Fibroblast of skin of left quadriceps (primary cell): ENCODE data around the gene CAMK2D.
A peak's percentile ranks its signal among the peaks of the same experiment; 100 is the strongest.

Experiments
- DNase-seq, 2 experiments: peaks; one replicate each; pipeline ENCODE4 v3.0.0-alpha.2; 2013; ENCODE audit warnings: low read depth in 2 of 2

CAMK2D gene

DNA sequence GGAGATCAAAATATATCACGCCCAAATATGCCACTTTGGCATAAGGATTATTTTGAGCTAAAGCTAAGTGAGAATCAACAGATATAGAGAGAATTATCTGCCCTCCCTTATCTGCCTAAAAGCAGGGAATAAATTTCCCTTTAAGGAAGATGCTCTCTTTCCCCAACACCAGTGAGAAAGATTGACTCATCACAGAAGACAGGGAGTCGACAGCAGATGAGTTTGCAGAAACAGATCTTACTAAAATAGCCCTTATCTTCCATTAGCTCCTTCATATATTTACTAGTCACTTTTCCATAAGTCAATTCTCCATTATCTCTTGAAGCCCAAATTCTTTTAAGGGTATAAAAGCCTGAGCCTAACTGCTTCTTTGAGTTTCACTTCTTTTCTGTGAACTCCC lies 156.6 kb downstream of the CAMK2D start:
- DNase-seq: no peak

DNA sequence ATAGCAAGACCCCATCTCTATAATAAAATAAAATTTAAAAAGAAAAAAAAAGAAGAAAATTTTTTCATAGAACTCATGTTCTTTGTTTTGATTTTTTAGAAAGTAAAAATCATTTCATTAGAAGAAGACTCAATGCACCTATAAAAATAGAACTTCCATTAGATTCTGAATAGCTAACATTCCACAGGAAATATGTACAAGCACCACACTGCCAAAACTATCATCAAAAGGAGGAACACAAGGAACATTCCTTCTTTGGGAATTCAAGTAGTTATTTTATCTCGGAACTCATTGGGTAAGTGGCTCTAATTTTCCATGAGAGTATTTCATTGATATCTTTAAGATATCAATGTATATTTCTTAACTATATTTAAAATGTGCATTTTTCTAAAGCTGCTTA lies 157.6 kb downstream of the CAMK2D start:
- peak; percentile 22 to 35 for DNase-seq

DNA sequence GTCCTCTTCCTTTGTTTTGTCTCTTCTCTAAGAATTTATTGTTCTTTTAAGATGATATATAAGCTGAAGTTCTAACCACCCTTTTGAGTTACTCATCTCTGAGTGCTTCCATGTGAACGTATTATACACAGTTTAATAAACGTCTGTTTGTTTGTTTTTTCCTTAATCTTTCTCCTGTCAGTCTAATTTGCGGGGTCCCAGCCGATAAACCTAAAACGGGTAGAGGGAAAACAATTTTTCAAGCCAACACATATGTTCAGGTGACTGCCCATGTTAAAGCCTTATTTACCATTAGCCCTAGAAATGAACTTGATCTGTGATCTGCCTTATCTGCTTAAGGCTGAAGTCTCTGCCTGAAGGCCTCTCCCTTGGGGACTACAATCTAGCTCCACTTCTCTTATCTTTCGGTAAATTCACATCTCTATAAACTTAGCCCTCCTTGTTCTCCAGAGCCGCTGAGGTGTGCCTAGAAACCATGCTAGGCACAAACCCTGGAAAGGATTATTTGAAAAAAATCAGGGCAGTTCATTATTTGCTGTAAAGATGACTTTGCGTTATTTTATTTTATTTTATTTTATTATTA lies 158.8 kb downstream of the CAMK2D start:
- DNase-seq: no peak

DNA sequence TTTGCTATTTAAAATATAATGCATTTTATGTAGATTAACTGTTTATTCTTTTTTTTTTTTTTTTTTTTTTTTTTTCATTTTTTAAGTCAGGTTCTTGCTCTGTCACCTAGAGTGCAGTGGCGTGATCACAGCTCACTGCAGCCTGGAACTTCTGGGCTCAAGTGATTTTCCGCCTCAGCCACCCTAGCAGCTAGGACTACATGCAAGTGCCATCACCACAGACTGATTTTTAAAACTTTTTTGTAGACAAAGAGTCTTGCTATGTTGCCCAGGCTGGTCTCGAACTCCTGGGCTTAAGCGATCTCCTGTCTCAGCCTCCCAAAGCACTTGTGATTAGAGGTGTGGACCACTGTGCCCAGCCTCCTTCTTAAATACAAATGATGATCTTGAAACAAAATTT lies 159.9 kb downstream of the CAMK2D start:
- no peak for DNase-seq

DNA sequence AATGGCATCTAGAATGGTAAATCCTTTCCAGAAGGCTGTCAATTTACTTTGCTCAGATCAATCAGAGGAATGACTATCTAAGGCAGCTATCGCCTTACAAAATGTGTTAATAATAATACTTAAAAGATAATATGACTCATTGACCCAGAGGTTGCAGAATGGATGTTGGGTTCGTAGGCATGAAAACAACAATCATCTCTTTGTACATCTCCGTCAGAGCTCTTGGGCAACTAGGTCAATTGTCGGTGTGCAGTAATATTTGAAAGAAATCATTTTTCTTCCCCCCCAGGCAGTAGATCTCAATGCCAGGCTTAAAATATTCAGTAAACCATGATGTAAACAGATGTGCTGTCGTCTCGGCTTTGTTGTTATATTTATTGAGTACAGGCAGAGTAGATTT lies 165.1 kb downstream of the CAMK2D start:
- DNase-seq: no peak

DNA sequence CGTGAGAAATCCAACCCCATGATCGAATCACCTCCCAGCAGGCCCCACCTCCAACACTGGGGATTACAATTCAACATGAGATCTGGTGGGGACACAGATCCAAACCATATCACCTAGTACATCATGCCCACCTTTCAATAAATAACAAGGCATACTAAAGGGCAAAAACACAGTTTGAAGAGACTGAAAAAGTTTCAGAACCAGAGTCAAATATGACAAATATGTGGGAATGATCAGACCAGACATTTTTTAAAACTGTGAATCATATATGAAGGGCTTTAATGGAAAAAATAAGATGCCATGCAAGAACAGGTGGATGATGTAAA lies 167.3 kb downstream of the CAMK2D start:
- DNase-seq: no peak

DNA sequence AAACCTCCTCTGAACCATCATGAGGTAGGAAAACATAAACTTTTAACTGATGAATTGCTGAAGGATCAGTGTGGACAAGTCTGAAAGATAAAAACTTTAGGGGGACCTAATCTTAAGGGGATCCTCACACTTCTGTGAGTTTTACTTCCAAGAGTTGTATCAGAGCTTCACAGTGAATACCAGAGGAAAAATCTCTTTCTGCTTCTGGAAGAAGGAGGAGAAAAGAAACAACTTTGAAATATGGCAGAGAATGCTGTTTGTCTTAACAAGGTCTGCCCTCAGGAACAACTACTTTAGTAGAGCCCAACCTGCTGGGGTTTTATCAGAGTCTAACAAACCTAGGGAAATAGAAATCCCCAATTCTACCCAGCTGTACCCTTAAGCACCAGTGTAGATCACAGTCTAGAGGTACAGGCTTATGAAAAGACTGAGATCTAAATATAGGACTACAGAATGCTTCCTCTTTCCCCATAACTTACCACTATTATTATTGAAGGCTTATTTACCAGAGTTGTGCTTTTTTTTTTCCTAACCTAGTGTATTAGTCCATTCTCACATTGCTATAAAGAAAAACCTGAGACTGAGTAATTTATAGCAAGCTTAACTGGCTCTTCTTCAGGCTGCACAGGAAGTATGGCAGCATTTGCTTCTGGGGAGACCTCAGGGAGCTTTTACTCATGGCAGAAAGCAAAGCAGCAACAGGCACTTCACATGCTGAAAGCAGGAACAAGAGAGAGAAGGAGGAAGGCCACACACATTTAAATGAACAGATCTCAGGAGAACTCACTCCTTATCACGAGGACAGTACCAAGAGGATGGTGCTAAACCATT lies 167.9 kb downstream of the CAMK2D start:
- no peak for DNase-seq

DNA sequence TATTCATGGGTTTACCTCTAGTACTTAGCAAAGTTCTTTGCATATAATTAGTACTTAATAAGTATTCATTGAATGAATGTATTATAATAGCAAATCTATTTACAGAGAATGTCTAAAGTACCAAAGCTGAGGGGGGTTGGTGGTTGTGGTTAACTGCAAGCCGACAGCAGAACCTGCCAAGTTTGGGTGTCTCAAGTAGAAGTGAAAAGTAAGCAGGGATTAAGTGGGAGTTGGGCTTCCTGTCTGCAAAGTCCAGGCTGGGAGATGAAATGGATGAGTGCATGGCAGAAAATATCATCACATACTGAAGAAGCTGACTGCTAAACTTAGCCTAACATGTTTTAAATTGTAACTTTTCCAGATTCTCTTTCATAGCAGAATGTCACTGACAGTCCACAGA lies 169.6 kb downstream of the CAMK2D start:
- peak; percentile 35 to 41 for DNase-seq

DNA sequence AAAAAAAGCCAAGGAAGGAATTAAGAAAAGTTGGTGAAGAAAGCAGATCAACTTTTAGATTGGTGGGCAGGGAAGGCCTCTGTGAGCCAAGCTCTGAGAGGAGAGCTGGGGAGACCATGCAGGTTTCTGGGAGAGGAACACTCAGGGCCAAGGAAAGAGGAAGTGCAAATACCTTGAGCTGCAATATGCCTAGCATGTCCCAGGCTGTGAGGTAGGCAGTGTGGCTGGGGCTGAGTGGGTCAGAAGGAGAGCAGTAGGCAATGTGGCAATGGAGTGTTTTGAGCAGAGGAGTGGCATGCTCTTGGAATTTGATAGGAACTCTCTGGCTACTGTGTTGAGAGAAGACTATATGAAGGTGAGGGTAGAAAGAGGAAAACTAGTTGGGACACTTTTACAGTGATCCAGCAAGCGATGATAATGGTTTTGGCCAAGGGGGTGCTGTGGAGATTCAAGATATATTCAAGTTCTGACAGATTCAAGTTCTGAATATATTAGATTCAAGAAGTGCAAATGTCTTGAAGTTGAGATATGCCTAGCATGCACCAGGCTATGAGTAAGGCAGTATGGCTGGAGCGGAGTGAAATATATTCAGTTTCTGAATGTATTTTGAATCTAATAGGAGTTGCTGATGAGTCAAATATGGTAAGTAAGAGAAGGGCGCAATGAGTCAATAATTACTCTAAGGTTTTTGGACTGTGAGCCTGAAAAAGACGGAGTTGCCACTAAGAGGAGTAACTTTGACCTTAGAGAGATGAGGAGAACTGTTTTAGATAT lies 172.5 kb downstream of the CAMK2D start:
- DNase-seq: no peak

DNA sequence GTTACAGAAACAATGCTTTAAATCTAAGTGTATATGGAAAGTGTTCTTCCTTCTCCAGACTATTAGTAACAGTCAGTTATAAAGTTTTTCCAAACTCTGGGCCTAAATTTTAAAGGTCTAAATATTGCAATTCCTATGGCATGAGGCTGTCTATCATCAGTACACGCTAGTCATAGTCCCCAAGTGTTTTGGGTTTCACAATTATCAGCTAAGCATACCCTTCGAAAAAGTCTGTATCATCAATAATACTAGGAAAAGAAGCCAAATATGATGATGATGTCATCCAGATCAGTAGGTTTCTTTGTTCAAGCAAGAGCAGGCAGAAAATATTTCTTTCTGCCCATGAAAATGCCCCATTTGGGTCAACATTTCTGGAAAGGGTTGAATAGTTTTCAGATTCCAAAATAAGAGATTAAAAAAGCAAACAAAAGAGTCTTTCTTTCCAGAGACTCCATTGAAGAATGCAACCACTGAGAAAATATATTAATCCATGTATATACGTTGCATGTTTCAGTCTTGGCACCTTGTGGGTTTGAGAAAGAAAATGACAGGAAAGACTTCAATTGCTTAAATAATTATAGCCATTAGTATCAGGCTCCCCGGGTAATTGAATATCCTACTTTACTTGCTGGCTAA lies 173.8 kb downstream of the CAMK2D start:
- DNase-seq: no peak

DNA sequence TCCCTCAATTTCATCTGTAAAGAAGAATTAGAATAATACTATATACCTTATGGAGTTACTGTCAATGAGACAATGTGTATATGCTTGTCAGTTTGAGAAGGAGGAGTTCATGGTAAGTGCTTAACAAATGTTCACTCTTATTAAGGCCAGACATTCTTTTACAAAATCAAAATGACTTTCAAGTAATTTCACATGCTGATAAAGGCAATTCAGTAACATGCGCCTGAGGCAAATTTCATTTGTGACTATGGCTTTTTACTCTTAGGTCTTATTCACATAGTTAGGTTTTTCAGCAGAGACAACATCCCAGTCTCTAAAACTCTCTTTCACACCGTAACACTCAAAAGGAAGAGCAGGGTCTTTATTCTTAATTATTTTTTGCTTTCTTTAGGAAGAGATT lies 174.4 kb downstream of the CAMK2D start:
- no peak for DNase-seq

DNA sequence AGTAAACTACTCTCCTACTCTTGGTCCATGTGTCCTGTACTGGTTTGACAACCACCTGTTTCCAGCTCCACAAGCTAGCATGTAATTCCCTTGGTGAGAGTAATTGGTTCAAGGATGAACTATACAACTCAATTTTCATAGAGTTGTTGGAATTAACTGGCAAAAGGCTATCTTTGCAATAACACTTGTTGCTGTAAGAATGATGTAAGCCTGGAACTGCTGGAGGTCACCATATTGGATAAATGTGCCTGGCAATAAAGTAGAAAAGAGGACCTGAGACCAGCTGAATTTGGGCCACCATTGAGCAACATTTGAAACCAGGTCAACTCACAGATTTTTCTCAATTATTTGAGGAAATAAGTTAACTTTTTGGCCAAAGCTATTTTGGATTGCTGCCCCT lies 175.5 kb downstream of the CAMK2D start:
- no peak for DNase-seq

DNA sequence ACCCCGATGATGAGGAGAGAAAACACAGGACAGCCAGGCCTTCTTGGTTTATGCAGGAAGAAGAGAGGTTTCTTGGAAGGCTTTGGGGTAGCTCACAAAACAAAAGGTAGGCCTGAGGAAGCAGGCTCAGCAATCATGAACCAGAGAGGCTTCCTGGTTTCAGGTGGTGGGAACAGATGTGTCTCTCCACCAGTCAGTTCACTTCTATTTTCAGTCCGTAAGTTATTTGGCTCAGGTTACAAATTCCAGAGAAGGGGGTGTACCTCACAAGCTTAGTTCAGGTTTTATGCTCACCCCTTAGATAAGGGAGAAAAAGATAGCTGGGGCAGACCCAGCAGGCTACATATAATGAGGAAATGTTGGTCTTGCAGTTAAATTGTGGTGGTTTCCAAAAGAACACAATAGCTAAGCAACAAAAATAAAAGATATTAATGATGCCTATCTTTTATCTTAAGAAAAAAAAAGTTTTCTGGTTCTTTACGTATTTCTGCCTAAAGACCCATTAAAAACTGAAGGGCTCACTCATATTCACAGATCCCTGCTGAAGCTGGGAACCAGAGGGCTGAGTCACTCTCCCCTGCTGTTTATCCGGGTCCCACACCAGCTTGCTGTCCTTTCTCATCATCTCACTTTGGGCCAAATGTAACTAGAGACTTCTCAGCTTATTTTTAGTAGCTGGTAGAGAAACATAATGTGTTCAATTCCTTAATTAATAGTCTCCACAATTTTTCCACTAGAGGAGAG lies 177.0 kb downstream of the CAMK2D start:
- peak; percentile 44 to 53 for DNase-seq

DNA sequence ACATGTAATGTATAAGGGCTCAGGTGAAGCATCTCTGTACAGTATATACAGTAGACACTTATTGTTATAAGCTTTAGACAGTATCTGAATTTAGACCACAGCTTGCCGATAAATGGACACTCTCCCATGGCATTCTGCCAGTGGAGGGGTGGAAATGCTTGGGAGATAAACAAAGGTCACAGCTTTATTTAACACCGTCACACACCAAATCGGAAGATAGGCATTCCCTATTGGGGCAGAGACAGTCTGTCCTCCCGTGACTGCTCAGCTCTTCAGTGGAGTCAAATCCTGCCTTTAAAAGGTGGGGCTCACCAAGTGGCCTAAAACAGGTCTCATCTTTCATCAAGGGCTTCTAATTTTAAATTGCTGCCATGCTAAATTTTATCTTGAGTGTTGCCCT lies 178.8 kb downstream of the CAMK2D start:
- DNase-seq: no peak

DNA sequence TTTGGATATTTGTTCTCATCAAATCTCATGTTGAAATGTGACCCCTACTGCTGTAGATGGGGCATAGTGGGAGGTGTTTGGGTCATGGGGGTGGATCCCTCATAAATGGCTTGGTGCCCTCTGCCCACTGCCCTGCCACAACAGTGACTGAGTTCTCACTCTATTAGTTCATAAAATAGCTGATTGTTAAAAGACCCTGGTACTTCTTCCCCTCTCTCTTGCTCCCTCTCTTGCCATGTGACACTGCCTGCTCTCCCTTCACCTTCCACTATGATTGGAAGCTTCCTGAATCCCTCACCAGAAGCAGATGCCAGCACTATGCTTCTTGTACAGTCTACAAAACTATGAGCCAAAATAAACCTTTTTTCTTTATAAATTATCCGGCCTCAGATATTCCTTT lies 182.2 kb downstream of the CAMK2D start:
- DNase-seq: no peak

DNA sequence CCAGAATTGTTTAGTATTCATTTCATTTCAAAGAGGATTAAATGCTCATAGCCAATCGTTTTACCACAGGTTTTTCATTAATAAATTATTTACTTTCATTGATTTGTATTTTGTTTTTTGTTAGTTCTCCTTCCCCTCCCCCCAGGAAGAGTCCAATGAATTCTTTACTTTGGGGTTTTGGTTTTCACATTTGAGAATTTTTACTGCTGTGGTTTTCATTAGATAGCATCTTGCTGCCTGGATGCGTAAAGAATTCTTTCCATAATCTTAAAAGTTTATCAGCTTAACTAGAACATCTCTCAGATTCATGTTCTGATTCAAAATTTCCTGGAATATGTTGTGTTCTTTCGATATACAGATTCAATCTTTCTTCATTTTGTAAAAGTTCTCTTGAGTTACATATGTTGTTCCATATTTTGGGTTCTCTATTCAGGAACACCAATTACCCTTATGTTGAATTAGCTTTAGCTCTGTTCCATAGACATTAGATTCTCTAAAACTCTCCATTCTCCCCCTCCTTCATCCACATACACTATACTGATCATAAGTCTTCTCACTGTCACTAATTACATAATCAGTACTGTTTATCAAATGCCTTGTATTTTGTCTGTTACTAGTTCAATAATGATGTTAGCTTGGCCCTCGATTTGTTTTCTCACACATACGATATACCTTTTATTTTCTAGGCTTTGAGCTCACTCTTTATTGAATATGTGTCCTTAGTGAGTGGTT lies 184.4 kb downstream of the CAMK2D start:
- no peak for DNase-seq

DNA sequence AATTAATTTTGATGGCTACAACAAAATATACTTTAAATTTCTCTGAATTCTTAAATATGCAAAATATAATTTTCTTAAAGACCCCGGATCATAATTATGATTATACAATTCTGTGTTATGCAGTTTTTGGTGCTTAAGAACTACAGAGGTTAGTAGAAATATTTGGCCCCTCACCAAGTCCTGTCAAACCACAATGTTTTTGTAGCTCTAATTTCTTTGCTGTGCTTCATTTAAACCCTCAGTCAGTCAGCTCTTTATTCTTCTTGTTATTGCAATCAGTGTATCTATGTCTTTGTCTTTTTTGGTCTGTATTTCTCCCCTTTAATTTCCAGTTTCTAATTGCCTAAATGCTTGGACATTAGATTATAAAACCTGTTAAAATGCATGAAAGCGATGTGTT lies 186.1 kb downstream of the CAMK2D start:
- DNase-seq: peak; percentile 51 to 53

DNA sequence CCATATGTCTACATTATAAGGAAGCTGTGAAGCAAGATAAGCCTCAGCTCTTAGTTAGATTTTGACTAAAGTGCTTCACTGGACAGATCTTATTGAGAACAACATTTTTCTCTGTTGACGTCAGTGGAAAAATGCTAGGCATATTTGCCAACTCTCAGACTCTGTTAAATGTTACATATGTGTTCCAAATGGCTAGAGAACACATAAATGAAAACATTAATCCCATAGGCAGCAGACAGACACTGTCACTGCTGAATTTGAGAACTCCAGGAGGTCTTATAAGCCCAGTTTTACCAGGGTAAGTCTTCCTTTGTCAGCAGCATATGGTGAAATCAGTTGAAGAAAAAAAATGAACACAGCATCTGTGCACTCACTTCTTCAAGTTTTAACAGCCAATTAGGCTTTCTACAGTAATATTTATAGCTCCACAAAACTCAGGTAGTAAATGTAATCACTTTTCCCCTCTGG lies 186.9 kb downstream of the CAMK2D start:
- DNase-seq: peak; percentile 72 to 77

DNA sequence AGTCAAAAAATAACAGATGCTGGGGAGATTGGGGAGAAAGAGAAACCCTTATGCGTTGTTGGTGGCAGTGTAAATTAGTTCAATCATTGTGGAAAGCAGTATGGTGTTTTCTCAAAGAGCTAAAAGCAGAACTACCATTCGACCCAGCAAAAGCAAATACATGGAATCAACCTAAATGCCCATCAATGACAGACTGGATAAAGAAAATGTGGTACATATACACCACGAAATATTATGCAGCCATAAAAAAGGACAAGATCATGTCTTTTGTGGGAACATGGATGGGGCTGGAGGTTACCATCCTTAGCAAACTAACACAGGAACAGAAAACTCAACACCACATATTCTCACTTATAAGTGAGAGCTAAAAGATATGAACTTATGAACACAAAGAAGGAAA lies 188.9 kb downstream of the CAMK2D start:
- DNase-seq: no peak

DNA sequence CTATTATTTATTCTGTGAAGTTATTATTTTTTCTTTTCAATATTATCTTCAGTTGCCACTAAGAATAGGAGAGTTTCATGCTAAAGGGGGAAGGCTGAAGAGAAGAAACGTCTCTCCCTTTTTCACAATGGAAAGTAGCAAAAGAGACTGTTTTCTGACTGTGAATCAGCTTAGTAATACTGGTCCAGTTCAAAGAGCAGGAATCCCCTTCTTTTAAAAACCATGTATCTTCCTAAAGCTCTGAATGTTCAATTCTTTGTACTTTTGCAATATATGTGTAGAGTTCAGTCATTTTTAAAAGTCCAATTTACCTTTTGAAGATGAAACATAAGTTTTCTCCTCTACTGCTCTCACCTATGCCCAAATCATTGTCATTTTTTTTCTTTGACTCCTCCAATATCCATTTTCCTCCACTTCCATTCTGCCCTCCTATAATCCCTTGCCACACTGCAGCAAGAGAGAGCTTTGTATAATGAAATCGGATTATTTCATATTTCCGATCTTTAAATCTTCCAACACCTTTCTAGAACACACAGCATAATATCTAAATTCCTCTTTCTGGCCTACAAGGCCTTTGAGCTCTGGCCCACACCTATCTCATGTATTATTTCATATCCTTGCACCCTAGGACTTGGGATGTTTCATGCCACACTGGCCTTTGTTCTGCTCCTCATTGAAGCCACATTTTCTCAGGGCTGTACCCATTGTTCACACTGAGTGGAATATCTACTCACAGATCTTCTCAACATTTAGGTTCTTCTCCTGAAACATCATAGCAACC lies 195.3 kb downstream of the CAMK2D start:
- DNase-seq: no peak
